Peyer's patch (tissue), 4 donors: ENCODE results near the gene TBL3. TPM values are rescaled to one million over a fixed set of nuclear protein-coding genes. Genes with fewer than 3 reads are reported as not detected.
"Not testable (repeated sequence)": the region's sequence is repeated elsewhere in the genome, so short reads cannot be mapped to it uniquely, and the experiment has no call there.

Source experiments
- DNase-seq, 3 donors: peaks; one replicate each; pipeline ENCODE4 v3.0.0-alpha.2; 2017 to 2019
- H3K27ac ChIP-seq, 4 donors: fragments of 200-600 bp; sonication (generic); one replicate each; pipeline ENCODE4 v1.5.1; 2016 to 2019
- H3K27me3 ChIP-seq, 2 donors: fragments of 200-600 bp; sonication (generic); one replicate each; pipeline ENCODE4 v1.5.1; 2019
- H3K36me3 ChIP-seq, 3 donors: fragments of 200-600 bp; sonication (generic); one replicate each; pipeline ENCODE4 v1.5.1; 2016 to 2019
- H3K4me1 ChIP-seq, 4 donors: fragments of 200-600 bp; sonication (generic); one replicate each; pipeline ENCODE4 v1.5.1; 2016 to 2019
- H3K4me3 ChIP-seq, 4 donors: fragments of 200-600 bp; sonication (generic); 1 replicate in 3 of 4; 2 replicates in 1 of 4; pipeline ENCODE4 v1.5.1; 2016 to 2019; ENCODE audit warnings: mild to moderate bottlenecking in 1 of 4
- H3K9me3 ChIP-seq, 4 donors: fragments of 200-600 bp; sonication (generic); one replicate each; pipeline ENCODE4 v1.5.1; 2016 to 2019; ENCODE audit warnings: mild to moderate bottlenecking in 1 of 4
- POLR2A ChIP-seq, 2 donors: fragments of 450-650 bp; IDR thresholded peaks; one replicate each; pipeline ENCODE4 v1.5.1; 2017; ENCODE audit warnings: antibody characterized with exemption in 2 of 2, mild to moderate bottlenecking in 2 of 2, moderate library complexity in 2 of 2
- total RNA-seq, 4 donors: library from RNA; depleted of rRNA; stranded (reverse); fragments of >200 nt; gene quantifications; one replicate each; pipeline ENCODE4 v1.1.0, GENCODE V29; 2016
- TF ChIP-seq, protein P1 (sequence below), 6 experiments: fragments of 450-650 bp in 4 of 6; fragments of 200-600 bp in 2 of 6; sonication (generic) in 1 of 6; IDR thresholded peaks; one replicate each; pipeline ENCODE4 v1.5.1; 2017 to 2019; ENCODE audit warnings: antibody characterized with exemption in 6 of 6, mild to moderate bottlenecking in 3 of 6, moderate library complexity in 1 of 6

TBL3 gene
- total RNA-seq, 4 donors from 2014 or later: 19.8 to 50.8 (median 39.1) TPM

DNA sequence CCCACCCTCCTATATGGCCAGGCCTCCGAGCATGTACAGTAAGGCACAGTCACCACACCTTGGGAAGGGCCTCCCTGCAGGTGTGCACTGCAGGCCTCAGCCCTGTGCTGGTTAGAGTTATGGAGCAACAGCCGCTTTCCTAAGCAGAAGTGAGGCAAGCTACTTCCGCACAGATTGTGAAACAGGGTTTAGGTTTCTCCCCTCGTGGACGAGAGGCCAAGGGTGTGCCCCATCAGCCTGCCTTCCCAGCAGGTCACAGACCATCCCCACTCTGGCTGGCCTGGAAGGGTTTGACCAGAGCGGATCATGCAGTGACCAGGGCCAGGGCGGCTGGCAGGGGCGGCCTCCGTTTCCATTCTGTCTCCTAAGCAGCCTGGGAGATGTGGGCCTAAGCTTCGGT lies 33.5 kb upstream of the TBL3 start:
- Histone ChIP-seq H3K27ac (no peak overlapping the region), H3K4me1 (peaks cover 5 to 33% (median 15%) of the 10 kb centered on the region in 4 donors), H3K27me3 (no peaks in the 10 kb centered on the region), H3K4me3 (no peak overlapping the region), H3K36me3 (peaks cover 0 to 32% (median 0%) of the 10 kb centered on the region in 3 donors), H3K9me3 (no peaks in the 10 kb centered on the region)
- TF ChIP-seq, protein P1, sequence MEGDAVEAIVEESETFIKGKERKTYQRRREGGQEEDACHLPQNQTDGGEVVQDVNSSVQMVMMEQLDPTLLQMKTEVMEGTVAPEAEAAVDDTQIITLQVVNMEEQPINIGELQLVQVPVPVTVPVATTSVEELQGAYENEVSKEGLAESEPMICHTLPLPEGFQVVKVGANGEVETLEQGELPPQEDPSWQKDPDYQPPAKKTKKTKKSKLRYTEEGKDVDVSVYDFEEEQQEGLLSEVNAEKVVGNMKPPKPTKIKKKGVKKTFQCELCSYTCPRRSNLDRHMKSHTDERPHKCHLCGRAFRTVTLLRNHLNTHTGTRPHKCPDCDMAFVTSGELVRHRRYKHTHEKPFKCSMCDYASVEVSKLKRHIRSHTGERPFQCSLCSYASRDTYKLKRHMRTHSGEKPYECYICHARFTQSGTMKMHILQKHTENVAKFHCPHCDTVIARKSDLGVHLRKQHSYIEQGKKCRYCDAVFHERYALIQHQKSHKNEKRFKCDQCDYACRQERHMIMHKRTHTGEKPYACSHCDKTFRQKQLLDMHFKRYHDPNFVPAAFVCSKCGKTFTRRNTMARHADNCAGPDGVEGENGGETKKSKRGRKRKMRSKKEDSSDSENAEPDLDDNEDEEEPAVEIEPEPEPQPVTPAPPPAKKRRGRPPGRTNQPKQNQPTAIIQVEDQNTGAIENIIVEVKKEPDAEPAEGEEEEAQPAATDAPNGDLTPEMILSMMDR (IDR thresholded peaks at IDR 0.05): no peak
- TF ChIP-seq POLR2A (IDR thresholded peaks at IDR 0.05): no peak
- no peak for DNase-seq

GRCh38 chr16:1938910-1939309 lies 32.9 kb upstream of the TBL3 start:
- H3K36me3 ChIP-seq: peaks cover 0 to 32% (median 0%) of the 10 kb centered on the region in 3 donors
- H3K27ac ChIP-seq: no peak overlapping the region
- no peak overlapping the region for H3K4me3 ChIP-seq
- H3K27me3 ChIP-seq: no peaks in the 10 kb centered on the region
- no peak for DNase-seq
- no peaks in the 10 kb centered on the region for H3K9me3 ChIP-seq
- H3K4me1 ChIP-seq: peaks cover 5 to 37% (median 15%) of the 10 kb centered on the region in 4 donors
- TF ChIP-seq, protein P1 (IDR thresholded peaks at IDR 0.05): no peak
- TF ChIP-seq POLR2A (IDR thresholded peaks at IDR 0.05): no peak

DNA sequence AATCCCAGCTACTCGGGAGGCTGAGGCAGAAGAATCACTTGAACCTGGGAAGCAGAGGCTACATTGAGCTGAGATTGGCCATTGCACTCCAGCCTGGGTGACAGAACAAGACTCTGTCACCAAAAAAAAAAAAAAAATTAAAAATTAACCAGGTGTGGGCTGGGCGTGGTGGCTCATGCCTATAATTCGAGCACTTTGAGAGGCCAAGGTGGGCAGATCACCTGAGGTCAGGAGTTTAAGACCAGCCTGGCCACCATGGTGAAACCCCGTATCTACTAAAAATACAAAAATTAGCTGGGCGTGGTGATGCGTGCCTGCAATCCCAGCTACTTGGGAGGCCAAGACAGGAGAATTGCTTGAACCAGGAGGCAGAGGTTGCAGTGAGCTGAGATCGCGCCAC lies 32.0 kb upstream of the TBL3 start:
- H3K4me3 ChIP-seq, H3K9me3 ChIP-seq, DNase-seq, H3K27me3 ChIP-seq: not testable (repeated sequence)
- peak overlapping the region in 2 of 4 donors; percentile 76 to 81 for H3K27ac ChIP-seq
- peaks cover 5 to 37% (median 15%) of the 10 kb centered on the region in 4 donors for H3K4me1 ChIP-seq
- peaks cover 0 to 32% (median 0%) of the 10 kb centered on the region in 3 donors for H3K36me3 ChIP-seq

GRCh38 chr16:1940273-1941161 lies 31.3 kb upstream of the TBL3 start:
- peaks cover 0 to 32% (median 0%) of the 10 kb centered on the region in 3 donors for H3K36me3 ChIP-seq
- H3K4me3 ChIP-seq: peak overlapping the region in 2 of 4 donors; percentile 77 to 78
- peak in 1 of 2 donors; percentile 29 for TF ChIP-seq POLR2A (IDR thresholded peaks at IDR 0.05)
- TF ChIP-seq, protein P1 (IDR thresholded peaks at IDR 0.05): no peak
- no peaks in the 10 kb centered on the region for H3K27me3 ChIP-seq
- H3K9me3 ChIP-seq: no peaks in the 10 kb centered on the region
- DNase-seq: peak; percentile 43 to 75 (median 68)
- H3K27ac ChIP-seq: peak overlapping the region; percentile 30 to 81 (median 67)
- H3K4me1 ChIP-seq: peaks cover 5 to 37% (median 15%) of the 10 kb centered on the region in 4 donors

GRCh38 chr16:1941162-1942046 lies 30.4 kb upstream of the TBL3 start:
- TF ChIP-seq POLR2A (IDR thresholded peaks at IDR 0.05): no peak
- TF ChIP-seq, protein P1 (IDR thresholded peaks at IDR 0.05): no peak
- Histone ChIP-seq H3K27me3 (no peaks in the 10 kb centered on the region), H3K4me3 (peak overlapping the region in 2 of 4 donors; percentile 77 to 78), H3K9me3 (no peaks in the 10 kb centered on the region), H3K36me3 (peaks cover 0 to 32% (median 0%) of the 10 kb centered on the region in 3 donors), H3K4me1 (peaks cover 5 to 37% (median 15%) of the 10 kb centered on the region in 4 donors), H3K27ac (peak overlapping the region; percentile 30 to 81 (median 78))
- no peak for DNase-seq
